GM21423 (cell line): ENCODE measurements around the gene RGS6.

ENCODE experiments used
- ATAC-seq: cut with Tn5 transposase; IDR thresholded peaks from one replicate; pipeline ENCODE4 v1.9.1; 2021; ENCODE audit warnings: mild to moderate bottlenecking, moderate library complexity; ENCODE audit not compliant: unreplicated experiment

RGS6 gene

DNA sequence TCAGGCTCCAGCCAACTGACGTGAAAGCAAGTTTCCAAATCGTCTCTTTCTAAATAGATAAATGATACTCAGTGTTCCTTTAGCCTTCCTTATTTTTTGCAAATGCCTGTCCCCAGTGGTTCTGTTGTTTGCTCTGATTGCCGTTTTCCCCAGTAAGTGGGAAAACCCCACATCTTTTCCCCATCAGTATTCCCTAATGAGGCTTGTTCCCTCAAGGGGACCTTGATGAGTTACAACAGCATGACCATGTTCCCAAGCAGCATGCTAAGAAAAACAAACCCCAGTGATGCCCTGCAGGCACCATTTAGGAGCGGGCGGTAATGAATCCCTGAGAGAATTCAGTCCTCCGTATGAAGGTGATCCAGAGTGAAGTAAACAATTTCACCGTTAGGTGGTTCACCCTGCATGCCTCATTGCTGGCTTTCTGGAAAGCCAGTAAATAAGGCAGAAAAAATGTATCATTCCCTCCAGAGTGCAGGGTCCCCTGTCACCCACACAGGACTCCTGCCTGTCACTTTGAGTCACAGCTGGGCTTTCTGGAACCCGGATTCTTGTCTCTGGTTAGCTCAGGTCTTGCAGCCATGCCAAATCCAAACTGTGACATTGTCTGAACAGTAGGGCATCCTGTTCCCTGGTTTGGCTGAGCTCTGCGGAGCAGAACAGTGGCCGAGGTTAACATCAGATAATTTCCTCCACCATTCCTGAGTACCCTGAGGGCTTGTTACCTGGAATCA is 222.6 kb downstream of the RGS6 start:
- no peak for ATAC-seq

DNA sequence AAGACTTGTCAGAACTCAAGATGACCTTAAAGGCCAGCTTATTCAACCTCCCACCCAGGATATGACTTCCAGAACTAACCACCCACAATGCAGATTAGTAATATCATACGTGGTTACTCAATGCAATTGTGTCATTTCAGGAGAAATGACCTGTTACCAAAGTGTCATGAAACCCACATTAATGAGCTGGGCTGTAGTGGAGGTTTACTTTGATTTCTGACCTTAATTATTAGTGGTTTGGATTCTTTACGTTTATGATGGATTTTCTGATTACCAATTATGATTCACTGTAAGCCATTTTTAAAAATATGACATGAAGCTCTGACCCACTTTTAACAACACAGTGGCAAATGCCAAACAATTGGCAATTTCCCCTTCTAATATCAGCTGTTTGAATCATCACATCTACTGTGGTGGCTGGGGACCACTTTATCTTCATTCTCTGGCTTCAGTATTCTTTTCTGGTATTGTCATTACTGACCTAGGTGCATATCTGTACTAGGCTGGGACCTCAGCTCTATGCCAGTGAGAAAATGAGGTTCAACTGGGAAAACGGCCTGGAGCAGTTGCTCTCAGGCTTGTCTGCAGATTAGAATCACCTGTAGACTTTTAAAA is 223.3 kb downstream of the RGS6 start:
- ATAC-seq: no peak

DNA sequence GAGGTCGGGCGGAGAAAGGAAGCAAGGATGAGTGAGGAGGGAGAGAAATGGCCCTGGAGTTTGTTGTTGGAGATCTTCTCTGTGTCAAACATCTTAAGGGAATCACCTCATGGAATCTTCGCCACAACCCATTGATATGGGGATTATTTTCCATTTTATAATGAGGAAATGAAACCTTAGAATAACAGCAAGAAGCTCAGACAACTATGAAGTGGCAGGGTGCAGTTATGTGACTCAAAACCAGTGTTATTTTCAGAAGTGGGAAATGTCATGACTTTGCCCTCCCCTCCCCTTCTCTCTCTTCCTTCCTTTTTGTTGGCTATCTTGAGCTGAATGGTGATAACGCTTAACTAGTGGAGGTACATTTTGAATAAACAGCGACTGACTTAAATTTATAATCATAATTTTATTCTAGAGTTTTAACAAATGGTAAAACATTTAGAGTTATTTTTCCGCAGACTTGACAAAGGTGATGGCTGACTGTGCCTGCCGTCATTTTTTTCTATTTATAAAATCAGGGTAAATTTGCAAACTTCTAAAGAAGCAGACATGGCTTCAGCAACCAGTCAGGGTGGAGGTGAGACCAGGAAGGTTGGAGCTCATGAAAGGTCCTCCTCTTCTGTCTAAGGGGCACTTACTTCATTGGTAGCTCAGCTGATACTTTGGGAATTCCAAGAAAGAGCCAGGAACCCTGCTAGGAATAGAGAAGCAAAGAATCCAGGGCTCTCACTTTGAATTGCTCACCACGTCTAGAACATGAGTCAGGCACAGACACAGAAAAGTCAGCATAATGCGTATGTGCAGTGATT is 232.4 kb downstream of the RGS6 start:
- ATAC-seq: no peak

DNA sequence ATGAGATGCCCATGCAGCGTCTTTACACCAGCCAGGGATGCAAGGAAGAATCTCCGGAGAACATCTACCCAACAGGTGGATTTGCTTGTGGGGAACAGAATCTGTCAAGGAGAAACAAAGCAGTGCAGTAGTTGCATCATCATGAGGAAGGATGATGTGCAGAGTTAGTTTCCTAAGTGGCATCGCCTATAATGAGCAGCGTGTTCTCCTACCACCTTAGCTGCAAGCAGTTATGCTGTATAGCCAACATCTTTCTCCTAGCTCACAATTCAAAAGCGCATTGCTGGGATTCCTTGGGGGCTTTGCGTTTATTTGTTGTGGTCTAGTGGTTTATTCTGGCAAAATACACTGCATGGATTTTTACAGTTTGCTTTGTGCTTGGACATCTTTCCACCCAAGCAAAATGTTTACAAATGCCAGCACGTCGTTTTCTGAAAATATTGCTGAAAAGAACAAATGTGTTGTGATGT is 233.0 kb downstream of the RGS6 start:
- no peak for ATAC-seq

DNA sequence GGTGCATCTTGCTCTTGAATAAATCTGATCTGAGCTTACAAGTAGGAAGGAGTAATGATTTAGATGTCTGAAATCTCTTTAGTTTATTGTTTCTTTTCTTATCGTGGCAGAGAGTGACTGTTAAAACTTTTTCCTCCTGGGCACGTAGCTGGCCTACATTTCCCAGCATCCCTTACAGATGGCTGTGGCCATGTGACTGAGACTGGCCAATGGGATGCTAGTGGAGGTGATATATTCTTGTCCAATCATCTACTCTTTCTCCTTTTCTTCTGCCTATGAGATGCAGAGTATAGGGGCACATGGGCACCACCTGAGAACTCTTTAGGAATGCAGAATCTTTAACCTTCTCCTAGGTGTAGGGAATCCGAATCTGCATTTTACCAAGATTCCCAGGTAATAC is 237.3 kb downstream of the RGS6 start:
- no peak for ATAC-seq

DNA sequence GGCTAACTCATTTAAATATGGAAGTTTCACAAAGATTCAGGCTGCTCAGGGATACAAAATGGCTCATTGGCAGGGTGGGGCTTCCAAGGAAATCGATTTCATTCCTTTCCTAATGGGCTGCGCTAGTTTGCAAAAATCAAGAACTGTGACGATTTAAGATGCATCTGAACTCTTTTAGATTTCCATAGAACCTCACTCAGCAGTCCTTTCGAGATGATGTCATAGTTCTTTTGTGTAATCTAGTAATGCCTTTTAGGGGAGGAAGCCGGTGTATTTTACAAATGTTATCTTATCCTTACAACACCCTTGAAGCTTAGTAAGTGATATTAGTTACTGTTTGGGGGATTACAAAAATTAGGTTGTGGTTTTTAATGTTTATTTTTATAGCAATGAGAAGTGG is 239.8 kb downstream of the RGS6 start:
- ATAC-seq: no peak

DNA sequence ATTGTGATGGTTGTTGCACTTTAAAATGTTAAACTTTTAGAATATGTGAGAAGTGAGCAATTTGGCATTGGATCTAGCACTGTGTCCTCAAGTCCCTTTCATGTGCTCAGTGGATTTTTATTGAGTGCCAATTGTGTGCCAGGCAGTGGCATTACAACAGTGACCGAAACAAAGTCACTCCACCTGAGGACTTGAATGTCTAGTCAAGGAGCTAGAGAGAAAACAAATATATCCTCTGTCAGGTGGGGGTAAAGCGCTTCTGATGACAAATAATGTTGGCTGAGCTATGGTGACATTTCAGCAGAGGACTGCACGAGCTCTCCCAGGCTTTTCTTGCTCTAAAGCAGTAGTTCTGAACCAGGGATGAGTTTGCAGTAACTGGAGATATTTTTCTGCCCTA is 240.4 kb downstream of the RGS6 start:
- ATAC-seq: no peak

DNA sequence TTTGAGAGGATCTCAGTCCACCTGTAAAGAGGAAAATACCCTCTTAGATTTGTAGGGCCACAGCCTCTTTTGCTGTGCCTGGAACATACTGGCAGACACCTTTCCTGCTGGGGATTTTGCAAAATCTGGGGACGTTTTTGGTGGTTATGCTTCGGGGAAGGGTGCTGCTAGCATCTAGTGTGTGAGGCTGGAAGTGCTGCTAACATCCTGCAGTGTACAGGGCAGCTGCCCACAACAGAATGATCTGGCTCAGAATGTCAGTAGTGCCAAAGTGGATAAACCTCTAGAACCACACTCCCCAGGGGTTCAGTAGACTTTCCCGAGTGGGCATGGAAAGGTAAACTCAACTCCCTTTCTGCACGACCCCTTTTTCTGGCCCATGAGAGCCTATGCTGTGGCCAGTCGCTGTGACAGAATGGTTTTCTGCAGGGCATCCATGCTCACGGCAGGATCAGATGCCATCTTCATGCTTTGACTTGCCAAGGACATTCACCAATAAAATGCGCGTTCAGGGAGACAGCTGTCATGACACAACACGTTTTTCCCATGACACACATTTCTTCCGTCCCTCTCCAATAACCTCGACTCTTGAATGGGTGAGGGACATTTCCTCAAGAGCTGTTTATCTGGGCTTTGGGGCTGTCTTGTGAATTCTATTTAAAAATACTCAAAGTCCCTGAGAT is 240.9 kb downstream of the RGS6 start:
- ATAC-seq: no peak

DNA sequence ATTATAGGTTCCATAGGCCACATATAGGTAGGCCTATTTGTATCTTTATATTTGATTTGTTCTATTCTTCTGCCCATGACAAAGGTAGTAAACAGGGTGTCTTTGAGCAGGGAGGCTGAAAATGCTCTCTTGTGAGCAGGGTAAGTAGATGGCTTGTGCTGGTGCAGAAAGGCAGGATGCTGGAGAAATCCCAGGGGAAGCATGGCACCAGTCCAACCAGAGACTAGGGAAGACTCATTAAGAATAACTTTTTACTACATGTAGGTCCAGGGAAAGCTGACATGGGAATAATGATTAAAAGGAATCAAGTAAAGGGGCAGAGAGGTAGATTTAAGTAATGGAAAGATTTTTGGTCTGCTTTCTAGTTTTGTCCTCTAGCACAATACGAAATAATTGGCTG is 245.0 kb downstream of the RGS6 start:
- no peak for ATAC-seq

DNA sequence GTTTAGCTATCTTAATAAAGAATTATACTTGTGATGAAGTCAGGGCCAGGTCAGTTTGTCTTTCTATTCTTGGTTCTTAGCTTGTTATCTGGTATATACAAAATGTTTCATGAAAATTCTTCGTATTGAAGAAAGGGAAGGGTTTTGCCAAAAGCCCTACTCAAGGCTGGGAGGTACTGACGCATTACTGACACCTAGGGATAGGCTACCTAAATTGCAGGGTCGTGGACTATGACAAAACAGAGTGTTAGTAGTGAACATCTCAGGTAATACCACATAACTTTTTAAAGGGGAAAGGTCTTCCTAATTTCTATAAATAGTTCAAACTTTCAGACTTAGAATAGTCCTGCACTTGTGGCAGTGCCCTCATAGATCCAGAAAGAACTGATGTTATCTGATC is 246.3 kb downstream of the RGS6 start:
- no peak for ATAC-seq

DNA sequence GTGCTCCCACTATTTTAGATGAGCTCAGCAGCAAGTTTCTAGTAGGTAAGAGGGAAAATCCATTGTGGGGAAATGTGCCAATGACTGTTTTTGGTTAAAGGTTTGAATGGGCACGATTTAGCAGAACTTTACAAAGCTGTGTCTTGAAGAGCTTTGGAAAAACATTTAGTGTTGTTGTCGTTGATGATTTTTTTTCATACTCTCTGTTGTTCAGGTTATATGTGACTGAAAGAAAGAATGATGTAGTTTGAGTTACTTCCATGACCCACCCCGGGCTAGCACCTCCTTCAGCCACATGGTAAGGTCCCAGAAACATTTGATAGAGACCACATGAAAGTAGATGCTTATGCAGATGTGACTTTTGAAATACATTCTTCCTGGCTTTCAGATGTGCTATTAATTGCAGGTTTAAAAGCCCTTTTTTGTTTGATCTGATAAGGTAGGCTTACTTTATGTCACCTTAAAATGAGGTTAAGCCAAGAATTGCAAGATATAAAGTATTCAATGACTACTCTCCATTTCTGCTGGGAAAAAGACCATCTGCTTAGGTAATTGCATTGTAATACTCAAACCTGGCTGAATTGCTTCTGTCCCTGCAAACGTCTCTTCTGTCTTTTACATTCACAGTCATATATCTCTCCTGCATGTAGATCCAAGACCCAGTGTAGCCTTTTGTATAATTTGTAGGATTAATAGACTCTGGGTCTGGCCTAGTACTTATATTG is 250.6 kb downstream of the RGS6 start:
- no peak for ATAC-seq

DNA sequence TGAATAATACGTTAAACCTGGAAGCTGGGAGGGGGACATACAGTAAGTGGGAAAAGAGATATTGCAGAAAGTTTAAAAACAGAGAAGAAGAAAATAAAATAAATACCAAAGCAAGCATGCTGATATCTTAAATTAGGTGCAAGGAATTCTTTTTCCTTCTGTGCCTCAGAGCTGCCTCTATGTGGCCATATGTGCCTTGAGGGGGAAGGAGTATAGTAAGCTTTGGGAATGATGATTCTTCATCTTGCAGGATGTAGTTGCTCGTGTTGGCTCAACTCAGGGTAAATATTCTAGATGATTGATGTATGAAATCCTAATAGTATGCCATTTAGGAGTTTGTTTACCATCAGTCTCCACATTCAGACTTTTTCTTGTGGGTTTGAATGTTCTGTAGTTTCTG is 251.4 kb downstream of the RGS6 start:
- no peak for ATAC-seq

DNA sequence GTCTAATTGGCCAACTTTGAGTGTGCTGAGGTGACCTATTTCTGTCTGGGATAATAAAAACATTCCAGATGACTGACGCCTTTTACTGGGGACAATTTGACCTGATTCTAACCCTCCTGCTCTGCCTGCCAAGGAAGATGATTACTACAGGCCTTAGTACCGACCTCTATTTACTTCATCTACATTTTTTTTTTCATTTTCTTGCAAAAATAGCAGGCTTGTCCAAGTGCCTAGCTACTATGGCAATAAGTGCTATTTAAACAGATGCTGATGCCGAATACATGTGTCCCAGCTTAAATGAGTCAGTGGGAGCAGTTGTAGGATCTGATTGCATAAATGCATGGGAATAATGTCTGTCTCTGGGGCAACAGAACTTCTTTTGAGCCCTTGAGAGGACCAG is 254.3 kb downstream of the RGS6 start:
- ATAC-seq: no peak

DNA sequence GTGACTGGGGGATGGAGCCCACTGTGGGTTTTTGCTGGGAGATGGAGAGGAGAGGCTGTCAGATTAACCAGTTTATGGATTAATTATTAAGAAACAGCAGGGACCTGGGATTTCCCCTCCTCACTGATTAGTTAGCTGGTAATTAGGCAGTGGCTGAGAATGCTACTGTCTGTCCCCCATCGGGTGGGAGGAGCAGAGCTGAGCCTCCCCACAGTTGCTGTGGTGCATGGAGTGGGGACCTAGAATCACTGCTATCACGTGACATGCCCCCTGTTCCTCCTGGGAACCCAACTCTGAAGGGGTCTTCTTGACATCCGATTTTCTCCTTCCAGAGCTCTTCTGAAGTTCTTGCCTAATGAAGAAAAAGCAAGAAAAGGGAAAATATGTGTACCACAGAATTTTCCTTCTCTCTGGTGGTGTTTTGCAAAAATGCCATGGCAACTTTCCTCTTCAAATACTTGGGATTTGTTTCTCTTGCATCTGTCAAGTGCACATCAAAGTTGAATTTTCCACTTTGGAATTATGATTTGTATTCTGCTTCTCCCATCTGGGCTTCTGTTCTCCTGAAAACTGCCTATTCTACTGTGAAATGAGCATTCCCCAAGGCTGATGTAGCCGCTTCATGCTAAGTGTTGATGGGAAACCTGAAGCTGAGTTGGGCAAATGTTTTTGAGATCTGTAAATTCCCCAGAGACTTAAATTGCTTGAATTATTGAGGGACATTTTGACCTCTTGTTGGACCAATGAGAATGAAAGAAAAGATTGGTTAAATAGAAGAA is 264.2 kb downstream of the RGS6 start:
- ATAC-seq: no peak

DNA sequence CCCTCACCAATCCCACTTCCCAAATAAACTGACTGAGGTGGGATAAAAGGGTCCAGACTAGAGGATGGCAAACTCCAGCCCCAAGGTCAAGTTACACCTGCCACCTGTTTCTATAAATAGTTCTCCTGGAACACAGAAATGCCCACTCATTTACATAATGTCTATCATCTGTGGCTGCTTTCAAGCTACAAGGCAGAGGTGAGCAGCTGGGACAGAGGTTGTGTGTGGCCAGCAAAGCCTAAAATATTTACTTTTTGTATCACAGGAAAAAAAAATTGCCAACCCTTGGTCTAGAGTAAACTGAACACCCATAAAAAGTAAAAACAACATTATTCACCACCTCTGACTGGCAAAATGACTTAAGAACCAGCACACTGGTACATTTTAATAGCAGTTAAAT is 269.4 kb downstream of the RGS6 start:
- ATAC-seq: no peak

DNA sequence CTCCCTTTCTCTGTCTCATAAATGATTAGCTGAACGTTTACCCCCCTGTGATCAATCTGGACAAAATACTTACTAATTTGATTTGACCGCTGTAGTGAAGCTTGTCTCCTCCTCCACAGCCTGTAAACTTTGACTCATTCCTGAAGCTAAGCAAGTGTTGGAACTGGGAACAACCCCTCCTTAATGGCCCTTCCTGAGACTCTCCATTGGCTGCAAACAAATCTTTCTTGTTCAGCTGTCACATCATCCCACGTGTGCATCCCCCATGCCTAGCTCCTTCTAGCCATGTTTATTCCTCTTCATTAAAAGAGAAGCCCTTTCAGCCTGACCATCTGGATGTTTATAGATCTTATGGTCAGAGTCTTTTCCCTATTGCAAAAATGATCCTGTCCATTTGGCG is 281.2 kb downstream of the RGS6 start:
- ATAC-seq: no peak

DNA sequence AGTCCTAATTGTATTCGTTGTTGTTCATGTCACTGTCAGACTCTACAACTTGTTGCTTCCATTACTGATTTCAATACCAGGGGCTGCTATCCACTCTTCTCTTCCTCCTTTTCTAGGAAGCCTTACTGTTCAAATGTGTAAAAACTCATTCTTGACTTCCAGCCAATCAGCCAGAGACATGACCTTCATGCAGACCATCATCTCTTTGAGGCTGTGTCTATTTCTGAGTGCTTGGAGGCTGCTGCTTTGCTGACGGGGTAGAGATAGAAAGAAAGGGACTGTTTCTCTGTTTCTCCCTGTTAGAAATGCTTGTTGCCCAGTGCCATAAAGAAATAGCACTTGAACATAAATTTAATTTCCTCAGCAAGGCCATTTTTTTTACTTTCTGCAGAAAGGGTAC is 282.9 kb downstream of the RGS6 start:
- no peak for ATAC-seq

DNA sequence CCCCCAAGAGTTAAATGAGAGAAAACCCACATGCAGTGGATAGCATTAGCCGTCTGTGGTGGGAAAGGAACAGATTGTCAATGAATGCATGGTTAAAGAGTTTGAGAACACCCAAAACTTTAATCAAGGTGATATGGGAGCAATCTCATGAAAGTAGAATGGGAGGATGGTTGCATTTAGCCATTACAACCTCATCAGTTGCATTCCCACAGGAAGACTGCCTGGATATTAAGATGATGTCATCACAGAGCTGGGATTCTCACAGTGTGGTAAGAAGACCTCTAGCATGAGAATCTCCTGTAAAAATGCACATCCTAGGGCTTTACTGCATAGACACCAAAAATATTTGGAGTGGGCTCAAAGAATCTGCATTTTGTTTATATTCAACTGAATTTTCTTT is 284.9 kb downstream of the RGS6 start:
- no peak for ATAC-seq

DNA sequence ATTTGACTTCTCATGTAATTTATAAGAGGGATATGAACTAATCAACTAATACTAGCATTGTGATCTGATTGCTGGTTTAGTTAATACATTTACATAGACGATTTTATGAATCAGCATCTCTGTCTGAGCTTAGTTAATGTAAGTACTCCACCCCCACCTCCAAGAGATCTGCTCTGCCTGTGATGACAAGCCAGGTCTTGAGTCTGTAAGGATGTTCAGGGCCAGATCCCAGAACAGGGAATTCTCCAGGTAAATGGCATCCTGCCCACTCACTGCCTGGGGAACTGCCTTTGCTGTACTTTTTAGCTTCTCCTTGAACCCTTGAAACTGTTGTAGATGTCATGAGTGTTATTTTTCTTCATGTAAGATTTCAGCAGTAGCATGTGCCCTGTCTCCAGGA is 289.8 kb downstream of the RGS6 start:
- ATAC-seq: no peak

DNA sequence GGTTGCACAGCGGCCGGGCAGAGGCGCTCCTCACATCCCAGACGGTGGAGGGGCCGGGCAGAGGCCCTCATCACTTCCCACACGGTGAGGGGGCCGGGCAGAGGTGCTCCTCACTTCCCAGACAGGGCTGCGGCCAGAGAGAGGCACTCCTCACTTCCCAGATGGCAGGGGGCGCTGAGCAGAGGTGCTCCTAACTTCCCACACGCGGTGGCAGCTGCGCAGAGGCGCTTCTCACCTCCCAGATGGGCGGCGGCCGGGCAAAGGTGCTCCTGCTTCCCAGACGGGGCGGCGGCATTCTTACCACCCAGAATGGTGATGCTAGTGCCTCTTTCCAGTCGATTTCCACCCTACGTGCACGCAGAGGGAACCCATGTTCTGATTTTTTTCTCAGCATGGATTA is 304.4 kb downstream of the RGS6 start:
- no peak for ATAC-seq
